OCI-LY1 (cell line): ENCODE data around the gene SLC25A45.

ENCODE experiments used
- H2AFZ ChIP-seq: fragments of 200-600 bp; sonication (generic), shearing (Covaris generic); 2 replicates; pipeline ENCODE4 v1.6.0; 2014; ENCODE audit warnings: antibody characterized with exemption, mild to moderate bottlenecking, low read length
- H3F3A ChIP-seq: fragments of 200-600 bp; sonication (generic), shearing (Covaris generic); 2 replicates; pipeline ENCODE4 v1.6.0; 2014; ENCODE audit warnings: mild to moderate bottlenecking, antibody characterized with exemption, low read length, moderate library complexity; ENCODE audit not compliant: insufficient read depth
- H3K27ac ChIP-seq: fragments of 200-600 bp; sonication (generic); 2 replicates; pipeline ENCODE4 v1.5.1; 2014; ENCODE audit warnings: low read length, mixed run types, mild to moderate bottlenecking, low read depth; ENCODE audit not compliant: poor library complexity, severe bottlenecking
- H3K27me3 ChIP-seq: fragments of 200-600 bp; sonication (generic); 2 replicates; pipeline ENCODE4 v1.6.0; 2014; ENCODE audit warnings: antibody characterized with exemption, mild to moderate bottlenecking, low read length, moderate library complexity; ENCODE audit not compliant: insufficient read depth
- H3K36me3 ChIP-seq: fragments of 200-600 bp; sonication (generic); 2 replicates; pipeline ENCODE4 v1.6.1; 2014; ENCODE audit warnings: mild to moderate bottlenecking, antibody characterized with exemption, low read length, moderate library complexity, mixed read lengths; ENCODE audit not compliant: insufficient read depth
- H3K4me1 ChIP-seq: fragments of 200-600 bp; sonication (generic); 2 replicates; pipeline ENCODE4 v1.5.1; 2014; ENCODE audit warnings: mild to moderate bottlenecking, low read length, moderate library complexity; ENCODE audit not compliant: insufficient read depth, severe bottlenecking
- H3K4me2 ChIP-seq: fragments of 200-600 bp; sonication (generic), shearing (Covaris generic); 2 replicates; pipeline ENCODE4 v1.6.1; 2014; ENCODE audit warnings: low read length
- H3K4me3 ChIP-seq: fragments of 200-600 bp; sonication (generic); 2 replicates; pipeline ENCODE4 v1.5.1; 2014; ENCODE audit warnings: low read length, low read depth, mild to moderate bottlenecking, mixed read lengths; ENCODE audit not compliant: poor library complexity, severe bottlenecking
- H3K79me2 ChIP-seq: fragments of 200-600 bp; shearing (Covaris generic); 2 replicates; pipeline ENCODE4 v1.6.1; 2016; ENCODE audit warnings: mixed run types, low read length, mixed read lengths; ENCODE audit not compliant: insufficient read depth
- H3K9ac ChIP-seq: fragments of 200-600 bp; sonication (generic), shearing (Covaris generic); 2 replicates; pipeline ENCODE4 v1.6.1; 2014; ENCODE audit warnings: mild to moderate bottlenecking, low read length, mixed read lengths
- H3K9me2 ChIP-seq: fragments of 200-600 bp; sonication (generic), shearing (Covaris generic); 2 replicates; pipeline ENCODE4 v1.6.1; 2014; ENCODE audit warnings: low read depth, mild to moderate bottlenecking, low read length, mixed read lengths
- H3K9me3 ChIP-seq: fragments of 200-600 bp; shearing (Covaris generic); 2 replicates; pipeline ENCODE4 v1.6.1; 2014; ENCODE audit warnings: low read length, mixed read lengths
- H4K20me1 ChIP-seq: fragments of 200-600 bp; sonication (generic), shearing (Covaris generic); 2 replicates; pipeline ENCODE4 v1.6.0; 2016; ENCODE audit warnings: mild to moderate bottlenecking, low read length; ENCODE audit not compliant: insufficient read depth
- EZH2 ChIP-seq: fragments of 200-600 bp; sonication (generic), shearing (Covaris generic); IDR thresholded peaks from 2 replicates; pipeline ENCODE4 v1.8.0; 2017; ENCODE audit warnings: borderline replicate concordance, mixed run types, mild to moderate bottlenecking, antibody characterized with exemption, low read length, moderate library complexity, mixed read lengths
- TF ChIP-seq, protein P1 (sequence below): fragments of 200-600 bp; sonication (generic), shearing (Covaris generic); IDR thresholded peaks from 2 replicates; pipeline ENCODE4 v1.5.1; 2017; ENCODE audit warnings: mild to moderate bottlenecking, antibody characterized with exemption, low read length, moderate library complexity, mixed read lengths

Gene SLC25A45

GRCh38 chr11:65419460-65419771 is 37.0 kb upstream of the SLC25A45 start:
- Histone ChIP-seq H3K4me2 (peak overlapping the region; percentile 97), H3F3A (0 out of 2 replicates have a peak, but pooled peaks cover 5% of the 10 kb centered on the region), H4K20me1 (no peaks in the 10 kb centered on the region), H3K9me2 (no peaks in the 10 kb centered on the region), H2AFZ (no peak overlapping the region), H3K79me2 (peaks cover 23% of the 10 kb centered on the region), H3K4me1 (peaks cover 80% of the 10 kb centered on the region), H3K27ac (peak overlapping the region; percentile 99), H3K27me3 (no peaks in the 10 kb centered on the region), H3K9me3 (no peaks in the 10 kb centered on the region), H3K36me3 (peaks cover 18% of the 10 kb centered on the region), H3K9ac (peak overlapping the region; percentile 99), H3K4me3 (peak overlapping the region; percentile 63)
- TF ChIP-seq, protein P1, sequence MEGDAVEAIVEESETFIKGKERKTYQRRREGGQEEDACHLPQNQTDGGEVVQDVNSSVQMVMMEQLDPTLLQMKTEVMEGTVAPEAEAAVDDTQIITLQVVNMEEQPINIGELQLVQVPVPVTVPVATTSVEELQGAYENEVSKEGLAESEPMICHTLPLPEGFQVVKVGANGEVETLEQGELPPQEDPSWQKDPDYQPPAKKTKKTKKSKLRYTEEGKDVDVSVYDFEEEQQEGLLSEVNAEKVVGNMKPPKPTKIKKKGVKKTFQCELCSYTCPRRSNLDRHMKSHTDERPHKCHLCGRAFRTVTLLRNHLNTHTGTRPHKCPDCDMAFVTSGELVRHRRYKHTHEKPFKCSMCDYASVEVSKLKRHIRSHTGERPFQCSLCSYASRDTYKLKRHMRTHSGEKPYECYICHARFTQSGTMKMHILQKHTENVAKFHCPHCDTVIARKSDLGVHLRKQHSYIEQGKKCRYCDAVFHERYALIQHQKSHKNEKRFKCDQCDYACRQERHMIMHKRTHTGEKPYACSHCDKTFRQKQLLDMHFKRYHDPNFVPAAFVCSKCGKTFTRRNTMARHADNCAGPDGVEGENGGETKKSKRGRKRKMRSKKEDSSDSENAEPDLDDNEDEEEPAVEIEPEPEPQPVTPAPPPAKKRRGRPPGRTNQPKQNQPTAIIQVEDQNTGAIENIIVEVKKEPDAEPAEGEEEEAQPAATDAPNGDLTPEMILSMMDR = no peak
- no peak for TF ChIP-seq EZH2

DNA sequence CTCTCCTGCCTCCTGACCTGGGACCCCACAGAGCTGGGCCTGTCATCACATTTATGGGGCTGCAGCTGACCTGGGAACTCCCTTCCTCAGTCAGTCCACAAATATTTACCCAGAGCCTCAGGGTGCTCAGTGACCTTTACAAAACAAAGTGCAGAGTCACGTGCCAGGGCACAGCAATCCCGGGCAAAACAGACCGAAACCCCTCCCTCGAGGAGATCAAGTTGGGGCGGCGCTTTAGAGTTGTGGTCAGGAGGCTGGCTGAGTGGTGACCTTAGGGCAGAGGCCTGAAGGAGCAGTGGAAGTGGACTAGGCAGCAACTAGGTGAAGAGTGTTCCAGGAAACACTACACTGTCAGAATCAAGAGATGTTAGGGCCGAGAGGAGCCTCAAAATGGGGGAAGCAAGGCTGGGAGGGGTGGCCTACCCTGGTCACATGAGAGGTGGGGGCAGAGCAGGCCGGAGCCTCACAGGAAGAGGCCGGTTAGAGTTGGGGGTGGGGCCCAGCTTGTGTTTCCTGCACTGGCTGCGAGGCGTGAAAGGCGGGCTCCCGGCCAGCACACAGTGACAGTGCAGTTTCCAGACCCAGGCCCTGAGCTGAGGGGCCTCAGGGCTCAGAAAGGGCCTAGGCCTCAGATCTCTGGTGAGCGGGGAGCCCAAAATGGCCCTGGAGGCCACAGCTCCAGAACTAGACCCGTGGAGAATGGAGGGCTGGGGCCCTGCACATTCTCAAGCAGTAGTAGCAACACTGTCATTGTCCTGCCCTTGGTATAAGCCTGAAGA is 36.4 kb upstream of the SLC25A45 start:
- no peak overlapping the region for H2AFZ ChIP-seq

DNA sequence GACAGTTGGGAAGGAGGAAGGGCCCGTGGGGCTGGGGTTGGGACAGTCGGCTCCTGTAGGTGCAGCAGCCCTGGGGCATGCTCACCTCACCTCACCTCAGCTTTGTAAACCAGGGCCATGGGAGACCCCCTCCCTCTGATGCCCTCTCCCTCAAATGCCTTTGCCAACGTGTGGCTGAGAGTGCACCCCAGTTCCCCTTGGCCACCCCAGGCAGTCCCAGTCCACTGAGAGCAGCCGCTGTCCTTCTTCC is 35.9 kb upstream of the SLC25A45 start:
- Histone ChIP-seq H3K27ac (peak overlapping the region; percentile 99), H3K79me2 (peaks cover 12% of the 10 kb centered on the region), H3F3A (0 out of 2 replicates have a peak, but pooled peaks cover 5% of the 10 kb centered on the region), H3K27me3 (no peaks in the 10 kb centered on the region), H3K36me3 (peaks cover 15% of the 10 kb centered on the region), H3K9ac (peak overlapping the region; percentile 99), H3K9me2 (no peaks in the 10 kb centered on the region), H3K4me3 (peak overlapping the region; percentile 63), H3K9me3 (no peaks in the 10 kb centered on the region), H3K4me2 (peak overlapping the region; percentile 97), H3K4me1 (peaks cover 87% of the 10 kb centered on the region), H4K20me1 (no peaks in the 10 kb centered on the region), H2AFZ (no peak overlapping the region)
- TF ChIP-seq, protein P1 = no peak
- TF ChIP-seq EZH2 = no peak

More for the DNA sequence above, 36.4 kb upstream of the SLC25A45 start:
- Histone ChIP-seq H3K79me2 (peaks cover 17% of the 10 kb centered on the region), H3K9me2 (no peaks in the 10 kb centered on the region), H4K20me1 (no peaks in the 10 kb centered on the region), H3K9ac (peak overlapping the region; percentile 99), H3K27me3 (no peaks in the 10 kb centered on the region), H3K4me1 (peaks cover 85% of the 10 kb centered on the region), H3K9me3 (no peaks in the 10 kb centered on the region), H3F3A (0 out of 2 replicates have a peak, but pooled peaks cover 5% of the 10 kb centered on the region), H3K4me2 (peak overlapping the region; percentile 97), H3K27ac (peak overlapping the region; percentile 99), H3K4me3 (peak overlapping the region; percentile 63), H3K36me3 (peaks cover 15% of the 10 kb centered on the region)
- TF ChIP-seq, protein P1 = no peak
- TF ChIP-seq EZH2 = no peak
